ENCODE measurements around the gene DEF6.
"Not testable (repeated sequence)": the region's sequence is repeated elsewhere in the genome, so short reads cannot be mapped to it uniquely, and the experiment has no call there.

Gene DEF6

DNA sequence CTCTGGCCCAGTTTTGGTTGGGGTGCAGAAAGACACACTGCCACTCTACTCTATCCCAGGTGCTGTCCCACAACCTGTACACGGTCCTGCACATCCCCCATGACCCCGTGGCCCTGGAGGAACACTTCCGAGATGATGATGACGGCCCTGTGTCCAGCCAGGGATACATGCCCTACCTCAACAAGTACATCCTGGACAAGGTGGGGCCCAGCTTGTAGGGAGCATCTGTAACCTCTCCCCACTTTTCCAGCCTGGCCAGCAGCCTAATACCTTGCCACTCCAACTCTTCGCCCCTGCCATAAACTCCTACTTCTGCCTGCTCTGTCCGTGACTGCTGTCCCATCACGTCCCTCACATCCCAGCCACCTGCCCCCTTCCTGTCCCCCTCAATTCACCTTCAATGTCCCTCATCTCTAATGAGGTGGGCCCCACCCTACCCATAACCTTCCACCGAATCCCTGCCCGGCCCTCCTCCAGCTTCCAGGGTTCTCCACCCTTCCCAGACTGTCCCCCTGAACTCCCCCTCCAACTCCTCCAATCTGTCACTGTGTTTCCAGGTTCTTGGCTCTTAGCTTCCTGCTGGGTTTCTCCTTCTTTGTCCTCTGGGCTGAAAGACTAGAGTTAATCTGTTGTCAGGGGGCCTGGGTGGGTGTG, 12.1 kb downstream of the DEF6 start:
- DNase-seq (ENCODE audit: low read depth, low spot score) = no peak

DNA sequence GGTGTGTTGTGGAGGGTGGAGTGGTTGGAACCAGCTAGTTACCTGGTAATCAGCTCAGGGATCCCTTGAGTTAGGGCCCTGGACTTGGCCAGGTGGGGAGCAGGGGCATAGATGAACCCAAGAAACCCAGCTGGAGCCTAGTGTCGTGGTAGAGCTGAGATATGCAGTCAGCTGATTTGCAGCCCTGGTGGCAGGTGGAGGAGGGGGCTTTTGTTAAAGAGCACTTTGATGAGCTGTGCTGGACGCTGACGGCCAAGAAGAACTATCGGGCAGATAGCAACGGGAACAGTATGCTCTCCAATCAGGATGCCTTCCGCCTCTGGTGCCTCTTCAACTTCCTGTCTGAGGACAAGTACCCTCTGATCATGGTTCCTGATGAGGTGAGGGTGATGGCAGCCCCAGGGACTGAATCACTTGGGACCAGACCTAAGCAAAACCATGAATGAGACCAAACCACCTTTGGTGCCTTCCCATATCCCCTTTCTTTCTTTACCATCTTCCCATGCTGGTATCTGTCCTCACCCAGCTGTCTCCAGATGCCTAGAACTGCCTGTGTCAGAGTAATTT, 12.7 kb downstream of the DEF6 start:
- DNase-seq (ENCODE audit: low read depth, low spot score) = no peak

DNA sequence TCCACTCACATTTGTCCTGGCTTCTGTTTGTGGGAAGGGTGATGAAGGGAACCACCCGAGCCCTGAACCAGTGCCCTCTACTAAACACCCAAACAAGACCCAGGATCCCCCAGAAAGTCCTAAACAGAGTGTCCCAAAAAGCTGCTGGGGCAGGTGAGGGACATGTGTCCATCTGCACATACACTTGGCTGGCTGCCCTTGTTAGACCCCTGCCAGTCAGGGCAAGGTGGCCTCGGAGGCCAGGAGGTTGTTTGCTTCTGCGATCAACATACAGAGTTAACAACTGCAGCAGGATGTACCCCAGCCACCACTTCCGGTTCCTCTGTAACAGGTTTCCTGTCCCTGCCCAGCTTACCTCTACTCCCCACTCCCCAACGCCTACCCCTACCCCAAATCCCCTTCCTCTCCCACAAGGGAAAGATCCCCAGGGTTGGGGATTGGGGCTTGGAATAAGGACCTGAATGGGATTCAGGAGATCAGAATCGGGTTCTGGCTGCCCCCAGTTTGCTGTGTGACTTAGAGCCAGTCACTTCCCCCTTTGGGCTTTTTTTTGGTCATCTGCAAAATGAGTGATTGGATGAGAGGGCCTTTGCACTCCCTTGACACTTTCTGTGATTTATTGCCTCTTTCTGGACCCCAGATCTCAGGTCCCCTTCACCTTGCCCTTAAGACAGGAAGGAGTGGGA, 13.9 kb downstream of the DEF6 start:
- no peak for DNase-seq (ENCODE audit: low read depth, low spot score)

- DNase-seq (ENCODE audit: low read depth, low spot score) = no peak
These were observed 14.6 kb downstream of the DEF6 start for GRCh38 chr6:35312076-35312800.

DNA sequence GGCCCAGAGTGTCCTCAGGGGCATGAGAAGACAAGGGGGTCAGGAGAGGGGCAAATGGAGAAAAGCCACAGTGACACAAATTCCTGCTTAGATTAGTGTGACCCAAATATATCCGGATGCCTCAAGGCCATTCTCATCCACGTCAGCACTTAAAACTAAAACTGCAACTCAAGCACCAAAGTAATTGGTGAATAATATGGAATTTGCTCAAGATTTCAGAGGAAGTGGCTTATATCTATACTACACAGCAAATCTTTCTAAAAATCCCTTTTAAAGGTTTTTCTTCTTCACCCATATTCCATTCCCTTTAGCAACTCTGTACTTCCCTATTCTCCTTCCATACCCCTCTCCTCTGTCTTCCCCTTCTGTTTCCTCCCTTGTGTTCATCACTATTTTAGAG, 15.2 kb downstream of the DEF6 start:
- no peak for DNase-seq (ENCODE audit: low read depth, low spot score)

DNA sequence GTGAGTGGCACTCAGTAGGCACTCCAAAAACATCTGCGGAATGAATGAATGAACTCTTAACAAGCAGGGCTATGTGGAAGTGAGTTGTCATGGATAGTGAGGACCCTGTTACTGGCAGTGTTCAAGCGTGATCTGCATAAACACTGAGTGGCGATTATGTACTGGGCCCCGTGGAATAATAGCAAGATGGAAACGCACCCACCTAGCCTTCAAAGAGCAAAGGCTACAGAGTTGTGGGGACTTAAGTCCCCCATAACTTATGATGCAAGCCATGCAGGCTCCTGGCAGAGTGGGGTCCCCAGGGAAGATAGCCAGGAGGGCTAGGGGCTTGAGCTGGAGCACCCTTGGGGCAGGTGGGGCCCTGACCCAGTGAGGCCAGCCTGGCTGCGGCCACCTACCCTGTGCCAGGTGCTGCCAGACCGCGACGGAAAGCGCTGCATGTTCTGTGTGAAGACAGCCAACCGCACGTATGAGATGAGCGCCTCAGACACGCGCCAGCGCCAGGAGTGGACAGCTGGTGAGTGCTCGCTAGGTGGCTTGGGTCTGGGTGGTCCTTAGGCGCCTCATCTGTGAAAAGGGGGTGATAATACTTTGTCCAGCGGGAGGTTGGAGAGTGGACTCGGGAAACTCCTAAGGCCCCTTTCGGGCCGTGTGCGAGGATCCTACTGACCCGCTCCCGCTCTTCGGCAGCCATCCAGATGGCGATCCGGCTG, 20.0 kb downstream of the DEF6 start:
- DNase-seq (ENCODE audit: low read depth, low spot score) = no peak

GRCh38 chr6:35318196-35319171, 20.9 kb downstream of the DEF6 start:
- no peak for DNase-seq (ENCODE audit: low read depth, low spot score)

GRCh38 chr6:35319346-35320030, 21.9 kb downstream of the DEF6 start:
- DNase-seq (ENCODE audit: low read depth, low spot score) = no peak

DNA sequence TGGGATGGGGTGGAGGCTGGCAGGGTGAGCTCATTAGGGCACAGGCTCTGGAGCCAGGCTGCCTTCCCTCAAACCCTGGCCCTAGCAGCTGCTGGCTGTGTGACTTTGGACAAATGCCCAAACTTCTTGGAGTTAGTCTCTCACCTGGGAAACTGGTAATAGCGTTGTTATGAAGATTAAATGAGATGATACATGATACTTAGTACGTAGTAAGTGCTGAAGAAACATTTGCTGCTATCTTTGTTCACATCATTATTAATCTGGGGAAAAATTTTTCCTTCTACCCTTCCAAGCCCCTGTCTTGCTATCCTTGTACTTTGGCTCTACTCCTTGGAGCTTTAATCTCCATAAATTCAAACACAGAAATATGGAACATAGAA, 22.4 kb downstream of the DEF6 start:
- DNase-seq (ENCODE audit: low read depth, low spot score) = no peak

DNA sequence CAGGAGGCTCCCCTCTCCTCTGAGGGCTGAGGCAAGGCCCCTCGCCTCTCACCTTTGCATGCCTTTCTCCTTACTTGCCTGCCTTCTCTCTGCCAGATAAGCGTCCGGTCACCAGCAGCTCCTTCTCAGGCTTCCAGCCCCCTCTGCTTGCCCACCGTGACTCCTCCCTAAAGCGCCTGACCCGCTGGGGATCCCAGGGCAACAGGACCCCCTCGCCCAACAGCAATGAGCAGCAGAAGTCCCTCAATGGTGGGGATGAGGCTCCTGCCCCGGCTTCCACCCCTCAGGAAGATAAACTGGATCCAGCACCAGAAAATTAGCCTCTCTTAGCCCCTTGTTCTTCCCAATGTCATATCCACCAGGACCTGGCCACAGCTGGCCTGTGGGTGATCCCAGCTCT, 23.5 kb downstream of the DEF6 start:
- DNase-seq (ENCODE audit: low read depth, low spot score) = no peak

GRCh38 chr6:35327349-35328027, 29.9 kb downstream of the DEF6 start:
- DNase-seq (ENCODE audit: low read depth, low spot score) = peak; percentile 46

- DNase-seq (ENCODE audit: low read depth, low spot score) = no peak
These were observed 30.6 kb downstream of the DEF6 start for GRCh38 chr6:35328108-35328723.

DNA sequence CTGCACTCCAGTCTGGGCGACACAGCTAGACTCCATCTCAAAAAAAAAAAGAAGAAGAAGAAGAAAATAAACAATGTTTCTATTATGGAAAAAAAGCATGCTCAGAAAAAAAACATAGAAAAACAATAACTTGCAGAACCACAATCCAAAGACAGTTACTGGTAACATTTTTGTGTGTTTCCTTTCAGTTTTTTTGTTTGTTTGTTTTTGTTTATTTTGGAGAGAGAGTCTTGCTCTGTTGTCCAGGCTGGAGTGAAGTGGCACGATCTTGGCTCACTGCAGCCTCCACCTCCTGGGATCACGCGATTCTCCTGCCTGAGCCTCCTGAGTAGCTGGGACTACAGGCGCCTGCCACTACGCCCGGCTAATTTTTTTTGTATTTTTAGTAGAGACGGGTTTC, 31.3 kb downstream of the DEF6 start:
- not testable (repeated sequence) for DNase-seq (ENCODE audit: low read depth, low spot score)

DNA sequence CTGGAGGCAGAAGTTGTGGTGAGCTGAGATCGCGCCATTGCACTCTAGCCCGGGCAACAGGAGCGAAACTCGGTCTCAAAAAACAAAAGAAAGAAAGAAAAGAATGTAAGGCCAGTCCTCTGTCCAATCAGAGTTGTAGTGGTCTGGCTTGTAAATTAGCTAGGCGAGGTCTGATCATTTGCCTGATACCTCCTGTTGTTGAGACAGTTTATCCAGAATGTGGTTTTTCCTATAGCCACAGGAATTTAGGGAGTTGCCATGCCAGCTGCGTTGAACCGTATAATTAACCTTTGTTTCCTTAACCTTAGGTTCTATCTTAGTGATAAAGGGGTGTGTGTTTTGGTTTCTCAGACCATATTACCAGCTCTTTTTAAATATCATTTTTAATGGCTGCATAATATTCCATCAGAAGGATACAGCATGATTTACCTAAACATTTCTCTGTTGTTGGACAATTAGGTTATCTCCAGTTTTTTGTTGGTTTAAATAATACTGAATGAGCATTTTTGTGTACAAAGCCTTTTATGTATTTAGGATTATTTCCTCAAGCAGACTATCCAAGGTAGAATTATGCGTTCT, 33.0 kb downstream of the DEF6 start:
- no peak for DNase-seq (ENCODE audit: low read depth, low spot score)

DNA sequence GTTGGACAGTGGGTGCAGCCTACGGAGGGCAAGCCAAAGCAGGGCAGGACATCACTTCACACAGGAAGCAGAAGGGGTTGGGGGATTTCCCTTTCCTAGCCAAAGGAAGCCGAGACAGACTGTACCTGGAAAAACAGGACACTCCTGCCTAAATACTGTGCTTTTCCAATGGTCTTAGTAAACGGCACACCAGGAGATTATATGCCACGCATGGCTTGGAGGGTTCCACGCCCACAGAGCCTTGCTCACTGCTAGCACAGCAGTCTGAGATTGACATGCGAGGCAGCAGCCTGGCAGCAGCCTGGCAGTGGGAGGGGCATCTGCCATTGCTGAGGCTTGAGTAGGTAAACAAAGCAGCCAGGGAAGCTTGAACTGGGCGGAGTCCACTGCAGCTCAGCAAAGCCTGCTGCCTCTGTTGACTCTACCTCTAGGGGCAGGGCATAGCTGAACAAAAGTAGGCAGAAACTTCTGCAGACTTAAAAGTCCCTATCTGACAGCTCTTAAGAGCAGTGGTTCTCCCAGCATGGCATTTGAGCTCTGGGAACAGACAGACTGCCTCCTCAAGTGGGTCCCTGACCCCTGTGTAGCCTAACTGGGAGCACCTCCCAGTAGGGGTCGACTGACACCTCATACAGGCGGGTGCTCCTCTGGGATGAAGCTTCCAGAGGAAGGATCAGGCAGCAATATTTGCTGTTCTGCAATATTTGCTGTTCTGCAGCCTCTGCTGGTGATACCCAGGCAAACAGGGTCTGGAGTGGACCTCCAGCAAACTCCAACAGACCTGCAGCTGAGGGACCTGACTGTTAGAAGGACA, 34.7 kb downstream of the DEF6 start:
- DNase-seq (ENCODE audit: low read depth, low spot score) = peak; percentile 31

- no peak for DNase-seq (ENCODE audit: low read depth, low spot score)
These were observed 43.9 kb downstream of the DEF6 start for GRCh38 chr6:35341557-35341956.

GRCh38 chr6:35342258-35343091, 44.9 kb downstream of the DEF6 start, which contains the start of gene PPARD:
Gene PPARD (plus strand): TSS chr6:35342558. CDS start chr6:35411088, 68,530 bp downstream.
- DNase-seq (ENCODE audit: low read depth, low spot score) = peak; percentile 97
